H9 (cell line): ENCODE results near the gene CP. TPM values are rescaled to one million over a fixed set of nuclear protein-coding genes. Genes with fewer than 3 reads are reported as not detected.
A peak's percentile ranks its signal among the peaks of the same experiment; 100 is the strongest.

Experiments
- DNase-seq: peaks from one replicate; pipeline ENCODE4 v3.0.0-alpha.2; 2017
- H2AFZ ChIP-seq: one replicate; pipeline ENCODE4 v1.6.1; 2013; ENCODE audit warnings: mild to moderate bottlenecking, low read length, control low read depth, moderate library complexity
- H2AK5ac ChIP-seq: 2 replicates; pipeline ENCODE4 v1.6.1; 2013; ENCODE audit warnings: low read length, control low read depth, mixed read lengths; ENCODE audit not compliant: insufficient read length
- H2BK120ac ChIP-seq: one replicate; pipeline ENCODE4 v1.6.1; 2013; ENCODE audit warnings: low read depth, mild to moderate bottlenecking, low read length, control low read depth, inconsistent platforms; ENCODE audit not compliant: poor library complexity, severe bottlenecking
- H2BK12ac ChIP-seq: 2 replicates; pipeline ENCODE4 v1.6.1; 2013; ENCODE audit warnings: low read length, control low read depth, mixed read lengths, low read depth; ENCODE audit not compliant: insufficient read length
- H2BK15ac ChIP-seq: 2 replicates; pipeline ENCODE4 v1.6.1; 2013; ENCODE audit warnings: low read depth, low read length, control low read depth
- H2BK20ac ChIP-seq: one replicate; pipeline ENCODE4 v1.6.1; 2013; ENCODE audit warnings: low read depth, mild to moderate bottlenecking, low read length, control low read depth, inconsistent platforms; ENCODE audit not compliant: poor library complexity, severe bottlenecking
- H2BK5ac ChIP-seq: 2 replicates; pipeline ENCODE4 v1.6.1; 2013; ENCODE audit warnings: low read length, control low read depth, mixed read lengths; ENCODE audit not compliant: insufficient read length
- H3K14ac ChIP-seq: 2 replicates; pipeline ENCODE4 v1.6.1; 2013; ENCODE audit warnings: low read length, control low read depth; ENCODE audit not compliant: insufficient read depth
- H3K18ac ChIP-seq: 2 replicates; pipeline ENCODE4 v1.6.1; 2013; ENCODE audit warnings: low read depth, mild to moderate bottlenecking, mixed read lengths, low read length, control low read depth; ENCODE audit not compliant: insufficient read length
- H3K23ac ChIP-seq: 2 replicates; pipeline ENCODE4 v1.6.1; 2013; ENCODE audit warnings: low read length, control low read depth, mixed read lengths, low read depth; ENCODE audit not compliant: insufficient read length
- H3K23me2 ChIP-seq: 2 replicates; pipeline ENCODE4 v1.6.1; 2013; ENCODE audit warnings: low read depth, mild to moderate bottlenecking, mixed read lengths, low read length, control low read depth; ENCODE audit not compliant: insufficient read length, poor library complexity, severe bottlenecking
- H3K27ac ChIP-seq: 2 replicates; pipeline ENCODE4 v1.5.1; 2013; ENCODE audit warnings: low read length, control low read depth, mixed read lengths, low read depth; ENCODE audit not compliant: insufficient read length
- H3K27me3 ChIP-seq: 2 replicates; pipeline ENCODE4 v1.6.1; 2013; ENCODE audit warnings: low read length, control low read depth, inconsistent platforms; ENCODE audit not compliant: insufficient read depth
- H3K4ac ChIP-seq: 2 replicates; pipeline ENCODE4 v1.6.1; 2013; ENCODE audit warnings: low read depth, mild to moderate bottlenecking, control low read depth, inconsistent platforms, low read length, moderate library complexity
- H3K4me1 ChIP-seq: 2 replicates; pipeline ENCODE4 v1.6.1; 2013; ENCODE audit warnings: low read length, control low read depth, inconsistent platforms; ENCODE audit not compliant: insufficient read depth
- H3K4me2 ChIP-seq: 2 replicates; pipeline ENCODE4 v1.6.1; 2013; ENCODE audit warnings: low read length, control low read depth, mixed read lengths; ENCODE audit not compliant: insufficient read length, insufficient read depth
- H3K56ac ChIP-seq: 2 replicates; pipeline ENCODE4 v1.6.1; 2013; ENCODE audit warnings: low read depth, mild to moderate bottlenecking, mixed read lengths, low read length, control low read depth; ENCODE audit not compliant: insufficient read length
- H3K79me1 ChIP-seq: 2 replicates; pipeline ENCODE4 v1.6.1; 2013; ENCODE audit warnings: low read depth, mild to moderate bottlenecking, moderate library complexity, low read length, control low read depth, inconsistent platforms; ENCODE audit not compliant: insufficient read depth, poor library complexity, severe bottlenecking
- H3K79me2 ChIP-seq: 2 replicates; pipeline ENCODE4 v1.6.1; 2013; ENCODE audit warnings: low read length, control low read depth, inconsistent platforms; ENCODE audit not compliant: insufficient read depth
- H3K9ac ChIP-seq: 2 replicates; pipeline ENCODE4 v1.6.1; 2013; ENCODE audit warnings: low read length, control low read depth, mixed read lengths; ENCODE audit not compliant: insufficient read length; ENCODE audit errors: extremely low read depth
- H3K9me3 ChIP-seq: one replicate; pipeline ENCODE4 v1.6.1; 2013; ENCODE audit warnings: low read depth, low read length, inconsistent platforms; ENCODE audit not compliant: control insufficient read depth
- H3T11ph ChIP-seq: one replicate; pipeline ENCODE4 v1.6.1; 2013; ENCODE audit warnings: mild to moderate bottlenecking, low read length, control low read depth, inconsistent platforms
- H4K20me1 ChIP-seq: one replicate; pipeline ENCODE4 v1.6.1; 2013; ENCODE audit not compliant: control insufficient read depth, insufficient read length, insufficient read depth
- H4K5ac ChIP-seq: 2 replicates; pipeline ENCODE4 v1.6.1; 2013; ENCODE audit warnings: low read depth, mild to moderate bottlenecking, mixed read lengths, low read length, control low read depth; ENCODE audit not compliant: insufficient read length
- H4K8ac ChIP-seq: replicated peaks from 2 replicates; pipeline ENCODE4 v1.6.1; 2013; ENCODE audit warnings: low read length, control low read depth, mixed read lengths, low read depth; ENCODE audit not compliant: insufficient read length
- H4K91ac ChIP-seq: 2 replicates; pipeline ENCODE4 v1.6.1; 2013; ENCODE audit warnings: low read depth, mild to moderate bottlenecking, moderate library complexity, mixed read lengths, low read length, control low read depth; ENCODE audit not compliant: insufficient read length
- H3K27ac Mint-ChIP-seq, 3 experiments: 2 replicates in 2 of 3; 3 replicates in 1 of 3; pipeline ENCODE4 v1.8.0; 2020 to 2021; ENCODE audit warnings: mixed read lengths in 3 of 3, mild to moderate bottlenecking in 1 of 3, moderate library complexity in 1 of 3
- H3K27me3 Mint-ChIP-seq: 2 replicates; pipeline ENCODE4 v1.8.0; 2021; ENCODE audit warnings: low read depth, mild to moderate bottlenecking, moderate library complexity, mixed read lengths
- H3K36me3 Mint-ChIP-seq, 3 experiments: 2 replicates in 2 of 3; 3 replicates in 1 of 3; pipeline ENCODE4 v1.8.0; 2020 to 2021; ENCODE audit warnings: low read depth in 3 of 3, mixed read lengths in 3 of 3; ENCODE audit not compliant: insufficient read depth in 1 of 3
- H3K4me1 Mint-ChIP-seq, 2 experiments: 2 replicates each; pipeline ENCODE4 v1.8.0; 2020; ENCODE audit warnings: mixed read lengths in 2 of 2
- H3K4me3 Mint-ChIP-seq, 2 experiments: 2 replicates in 1 of 2; 3 replicates in 1 of 2; pipeline ENCODE4 v1.8.0; 2020 to 2021; ENCODE audit warnings: mild to moderate bottlenecking in 2 of 2, mixed read lengths in 2 of 2, moderate library complexity in 1 of 2
- H3K9me3 Mint-ChIP-seq, 2 experiments: 2 replicates in 1 of 2; 3 replicates in 1 of 2; pipeline ENCODE4 v1.8.0; 2020; ENCODE audit warnings: mild to moderate bottlenecking in 2 of 2, mixed read lengths in 2 of 2, moderate library complexity in 1 of 2
- CTCF ChIP-seq: fragments of 200-600 bp; sonication (generic); conservative IDR thresholded peaks from 3 replicates; pipeline ENCODE4 v1.8.0; 2021; ENCODE audit warnings: antibody characterized with exemption, mild to moderate bottlenecking
- WGBS: extraction: QIAGEN DNeasy Blood & Tissue Kit; methylation state at CpG from one replicate; pipeline ENCODE4 v1.1.7; 2013; ENCODE audit warnings: missing lambda C conversion rate, low lambda C conversion rate, mixed read lengths; ENCODE audit not compliant: insufficient read length; ENCODE audit errors: extremely low coverage; 5-methylcytosine and 5-hydroxymethylcytosine counted together
- total RNA-seq: library from RNA; stranded (reverse); gene quantifications from 2 replicates; pipeline ENCODE4 v1.2.1, GENCODE V29; 2021

Gene CP
- total RNA-seq, 1 experiment from 2014 or later, result 1.1 TPM

GRCh38 chr3:149152420-149152819 lies 69.2 kb downstream of the CP start:
- Mint-ChIP-seq H3K27ac (peak overlapping the region in 2 of 3 experiments; percentile 45 to 66; a peak in 3 of 7 replicates), H3K9me3 (no peaks in the 10 kb centered on the region), H3K4me3 (no peak overlapping the region), H3K4me1 (peaks cover 2% of the 10 kb centered on the region in 2 experiments; a peak in 1 of 4 replicates), H3K27me3 (no peaks in the 10 kb centered on the region), H3K36me3 (peaks cover 17 to 67% (median 60%) of the 10 kb centered on the region in 3 experiments; a peak in 6 of 7 replicates)
- Histone ChIP-seq H3K27me3 (no peaks in the 10 kb centered on the region), H3K4ac (no peak overlapping the region), H2BK120ac (no peak overlapping the region), H4K91ac (no peak overlapping the region), H3K79me2 (no peaks in the 10 kb centered on the region), H3K4me1 (no peaks in the 10 kb centered on the region), H2AK5ac (no peak overlapping the region), H2BK15ac (no peak overlapping the region), H2BK20ac (no peak overlapping the region), H3K56ac (no peak overlapping the region), H4K8ac (no peak overlapping the region), H3K9ac (no peak overlapping the region), H2BK5ac (no peak overlapping the region), H3K79me1 (no peaks in the 10 kb centered on the region), H3K23me2 (no peaks in the 10 kb centered on the region), H3K27ac (no peak overlapping the region), H3K23ac (no peak overlapping the region), H3K4me2 (no peak overlapping the region), H4K20me1 (no peaks in the 10 kb centered on the region), H3K18ac (no peak overlapping the region), H3T11ph (no peak overlapping the region), H2BK12ac (no peak overlapping the region), H3K9me3 (no peaks in the 10 kb centered on the region), H2AFZ (no peak overlapping the region), H3K14ac (no peak overlapping the region; the same call in 1 of the 2 replicates), H4K5ac (no peak overlapping the region)
- DNase-seq, result no peak
- WGBS, result no CpG with 5 or more reads among the region's 2 CpGs
- no peak for TF ChIP-seq CTCF
